GM23338 (cell line): ENCODE measurements around the gene EVL. TPM values are rescaled to one million over a fixed set of nuclear protein-coding genes. Genes with fewer than 3 reads are reported as not detected.

Source experiments
- ATAC-seq: fragments of 200-7000 bp; cut with Tn5 transposase; 3 replicates; pipeline ENCODE4 v1.9.1; 2020
- DNase-seq: peaks from one replicate; pipeline ENCODE4 v3.0.0-alpha.2; 2015; ENCODE audit warnings: low spot score
- H2AFZ ChIP-seq: fragments of 200-600 bp; sonication (generic); 2 replicates; pipeline ENCODE4 v1.8.0; 2016; ENCODE audit warnings: antibody characterized with exemption, mild to moderate bottlenecking, moderate library complexity
- H3F3A ChIP-seq: fragments of 200-600 bp; sonication (generic); replicated peaks from 2 replicates; pipeline ENCODE4 v1.8.0; 2017; ENCODE audit warnings: antibody characterized with exemption, mixed run types, low read depth
- H3K27ac ChIP-seq: fragments of 200-600 bp; sonication (generic); 2 replicates; pipeline ENCODE4 v1.6.1; 2016; ENCODE audit warnings: low read depth
- H3K27me3 ChIP-seq: fragments of 200-600 bp; sonication (generic); 2 replicates; pipeline ENCODE4 v1.8.0; 2016; ENCODE audit warnings: mild to moderate bottlenecking, mixed run types, moderate library complexity; ENCODE audit not compliant: insufficient read depth
- H3K36me3 ChIP-seq: fragments of 200-600 bp; sonication (generic); 2 replicates; pipeline ENCODE4 v1.8.0; 2016; ENCODE audit warnings: mild to moderate bottlenecking; ENCODE audit not compliant: insufficient read depth
- H3K4me1 ChIP-seq: fragments of 200-600 bp; sonication (generic); 2 replicates; pipeline ENCODE4 v1.8.0; 2016; ENCODE audit warnings: mild to moderate bottlenecking, moderate library complexity; ENCODE audit not compliant: insufficient read depth
- H3K4me2 ChIP-seq: fragments of 200-600 bp; sonication (generic); 2 replicates; pipeline ENCODE4 v1.7.1; 2017; ENCODE audit warnings: mixed run types
- H3K4me3 ChIP-seq: fragments of 200-600 bp; sonication (generic); 2 replicates; pipeline ENCODE4 v1.6.1; 2016; ENCODE audit warnings: mixed run types
- H3K79me2 ChIP-seq: fragments of 200-600 bp; sonication (generic); replicated peaks from 2 replicates; pipeline ENCODE4 v1.8.0; 2017; ENCODE audit warnings: mild to moderate bottlenecking; ENCODE audit not compliant: insufficient read depth
- H3K9me2 ChIP-seq: fragments of 200-600 bp; sonication (generic); 2 replicates; pipeline ENCODE4 v1.8.0; 2017; ENCODE audit not compliant: insufficient read depth
- H4K20me1 ChIP-seq: fragments of 200-600 bp; sonication (generic); replicated peaks from 2 replicates; pipeline ENCODE4 v1.8.0; 2017; ENCODE audit warnings: mild to moderate bottlenecking; ENCODE audit not compliant: insufficient read depth
- H3K27ac Mint-ChIP-seq: 2 replicates; pipeline ENCODE4 v1.8.0; 2020; ENCODE audit warnings: inconsistent platforms, mild to moderate bottlenecking, moderate library complexity, mixed read lengths
- H3K27me3 Mint-ChIP-seq: 3 replicates; pipeline ENCODE4 v1.8.0; 2022; ENCODE audit warnings: low read depth, mild to moderate bottlenecking, moderate library complexity, mixed read lengths, inconsistent platforms; ENCODE audit not compliant: insufficient read depth, poor library complexity
- H3K36me3 Mint-ChIP-seq: 3 replicates; pipeline ENCODE4 v1.8.0; 2021; ENCODE audit warnings: low read depth, mild to moderate bottlenecking, inconsistent platforms, moderate library complexity, mixed read lengths
- H3K4me1 Mint-ChIP-seq: 3 replicates; pipeline ENCODE4 v1.8.0; 2020; ENCODE audit warnings: mild to moderate bottlenecking, inconsistent platforms, mixed read lengths
- H3K4me3 Mint-ChIP-seq: 3 replicates; pipeline ENCODE4 v1.8.0; 2021; ENCODE audit warnings: moderate library complexity, mild to moderate bottlenecking, inconsistent platforms, mixed read lengths
- H3K9me3 Mint-ChIP-seq: 3 replicates; pipeline ENCODE4 v1.8.0; 2020; ENCODE audit warnings: moderate library complexity, mild to moderate bottlenecking, inconsistent platforms, mixed read lengths
- CREB1 ChIP-seq: fragments of 250-450 bp; sonication (Bioruptor Pico); IDR thresholded peaks from 2 replicates; pipeline ENCODE4 v1.5.0; 2020; ENCODE audit warnings: low read depth, mild to moderate bottlenecking, moderate library complexity
- EZH2phosphoT487 ChIP-seq: fragments of 200-600 bp; sonication (generic); IDR thresholded peaks from one replicate; pipeline ENCODE4 v1.8.1; 2018; ENCODE audit warnings: antibody characterized with exemption; ENCODE audit not compliant: unreplicated experiment
- NANOG ChIP-seq: IDR thresholded peaks from 2 replicates; pipeline ENCODE4 v1.6.1; 2016; ENCODE audit warnings: antibody characterized with exemption, borderline replicate concordance
- STAT1 ChIP-seq: IDR thresholded peaks from one replicate; pipeline ENCODE4 v1.6.1; 2016; ENCODE audit warnings: antibody characterized with exemption; ENCODE audit not compliant: unreplicated experiment
- ZNF331 ChIP-seq: fragments of 250-450 bp; sonication (Bioruptor Pico); IDR thresholded peaks from 2 replicates; pipeline ENCODE4 v1.5.0; 2020; ENCODE audit warnings: low read depth, mild to moderate bottlenecking, moderate library complexity
- polyA plus RNA-seq: library from polyadenylated mRNA; unstranded; fragments of >200 nt; fragmentation: Nextera tagmentation; extraction: Ambion mirVana; gene quantifications from 2 replicates; pipeline ENCODE4 v1.2.1, GENCODE V29; 2016
- total RNA-seq: library from RNA; depleted of rRNA; stranded (reverse); fragments of >200 nt; shearing (Covaris generic); gene quantifications from 2 replicates; pipeline ENCODE4 v1.2.3, GENCODE V29; 2014
- TF ChIP-seq, protein P1 (sequence below), 2 experiments: fragments of 200-600 bp in 1 of 2; sonication (generic) in 1 of 2; conservative IDR thresholded peaks; 2 replicates each; pipeline versions ENCODE4 v1.5.1 to v1.6.1; 2016 to 2017; ENCODE audit warnings: antibody characterized with exemption in 2 of 2, low read depth in 2 of 2, mild to moderate bottlenecking in 2 of 2, moderate library complexity in 1 of 2

EVL gene
- total and polyA plus RNA-seq, 2 experiments from 2014 or later: 28.2 to 50.5 TPM

DNA sequence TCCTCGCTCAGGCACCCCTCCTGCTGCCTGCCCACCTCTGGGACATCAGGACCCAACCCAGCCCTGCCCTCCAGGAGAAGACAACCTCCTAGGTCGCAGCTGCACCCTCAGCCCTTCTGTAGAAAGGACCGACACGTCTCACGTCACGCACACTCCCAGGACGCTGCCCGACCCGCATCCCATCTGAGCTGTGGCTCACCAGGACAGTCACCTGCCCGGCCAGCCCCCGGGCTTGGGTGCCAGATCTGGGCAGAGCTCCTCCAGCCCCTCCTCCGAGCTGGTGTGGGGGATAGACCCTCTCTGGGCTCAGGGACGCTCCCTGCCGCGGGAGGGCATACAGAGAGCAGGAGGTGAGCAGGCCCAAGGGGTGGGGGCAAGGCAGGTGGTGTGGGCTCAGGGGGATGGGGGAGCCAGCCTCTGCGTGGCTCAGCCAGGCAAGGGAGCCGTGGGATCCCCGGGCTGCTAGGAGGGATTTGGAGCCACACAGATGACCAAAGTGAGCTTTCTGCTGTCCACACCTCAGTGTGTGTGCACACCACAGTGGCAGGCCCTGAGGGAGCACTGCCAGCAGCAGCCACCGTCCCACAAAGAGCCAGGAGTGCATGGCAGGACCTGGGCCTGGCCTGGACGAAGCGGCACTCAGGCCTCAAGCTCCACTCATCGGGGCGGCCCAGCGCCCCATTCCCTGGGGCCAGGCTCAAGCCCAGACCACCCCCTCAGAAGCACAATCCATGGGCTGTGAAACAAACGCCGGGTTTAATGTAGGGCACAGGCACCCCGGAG lies 80.7 kb downstream of the EVL start:
- Mint-ChIP-seq H3K9me3 (no peaks in the 10 kb centered on the region), H3K4me1 (peaks cover 8% of the 10 kb centered on the region; the same call in 2 of the 3 replicates), H3K36me3 (no peaks in the 10 kb centered on the region), H3K27me3 (peaks cover 8% of the 10 kb centered on the region), H3K4me3 (no peak overlapping the region), H3K27ac (no peak overlapping the region)
- no peaks in the 10 kb centered on the region for H3K79me2 ChIP-seq
- H3K9me2 ChIP-seq: no peaks in the 10 kb centered on the region
- no peak overlapping the region for H3K27ac ChIP-seq
- no peaks in the 10 kb centered on the region for H3K36me3 ChIP-seq
- no peaks in the 10 kb centered on the region for H4K20me1 ChIP-seq
- H3K4me1 ChIP-seq: no peaks in the 10 kb centered on the region
- no peak overlapping the region for H3K4me3 ChIP-seq
- ATAC-seq: no peak
- H3K4me2 ChIP-seq: no peak overlapping the region
- H3F3A ChIP-seq: no peaks in the 10 kb centered on the region
- TF ChIP-seq, protein P1, sequence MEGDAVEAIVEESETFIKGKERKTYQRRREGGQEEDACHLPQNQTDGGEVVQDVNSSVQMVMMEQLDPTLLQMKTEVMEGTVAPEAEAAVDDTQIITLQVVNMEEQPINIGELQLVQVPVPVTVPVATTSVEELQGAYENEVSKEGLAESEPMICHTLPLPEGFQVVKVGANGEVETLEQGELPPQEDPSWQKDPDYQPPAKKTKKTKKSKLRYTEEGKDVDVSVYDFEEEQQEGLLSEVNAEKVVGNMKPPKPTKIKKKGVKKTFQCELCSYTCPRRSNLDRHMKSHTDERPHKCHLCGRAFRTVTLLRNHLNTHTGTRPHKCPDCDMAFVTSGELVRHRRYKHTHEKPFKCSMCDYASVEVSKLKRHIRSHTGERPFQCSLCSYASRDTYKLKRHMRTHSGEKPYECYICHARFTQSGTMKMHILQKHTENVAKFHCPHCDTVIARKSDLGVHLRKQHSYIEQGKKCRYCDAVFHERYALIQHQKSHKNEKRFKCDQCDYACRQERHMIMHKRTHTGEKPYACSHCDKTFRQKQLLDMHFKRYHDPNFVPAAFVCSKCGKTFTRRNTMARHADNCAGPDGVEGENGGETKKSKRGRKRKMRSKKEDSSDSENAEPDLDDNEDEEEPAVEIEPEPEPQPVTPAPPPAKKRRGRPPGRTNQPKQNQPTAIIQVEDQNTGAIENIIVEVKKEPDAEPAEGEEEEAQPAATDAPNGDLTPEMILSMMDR (conservative IDR thresholded peaks at IDR 0.05; ENCODE audit: low read depth in 2 of 2): no peak
- TF ChIP-seq EZH2phosphoT487: no peak
- H2AFZ ChIP-seq: no peak overlapping the region
- H3K27me3 ChIP-seq: no peaks in the 10 kb centered on the region
- DNase-seq: no peak

DNA sequence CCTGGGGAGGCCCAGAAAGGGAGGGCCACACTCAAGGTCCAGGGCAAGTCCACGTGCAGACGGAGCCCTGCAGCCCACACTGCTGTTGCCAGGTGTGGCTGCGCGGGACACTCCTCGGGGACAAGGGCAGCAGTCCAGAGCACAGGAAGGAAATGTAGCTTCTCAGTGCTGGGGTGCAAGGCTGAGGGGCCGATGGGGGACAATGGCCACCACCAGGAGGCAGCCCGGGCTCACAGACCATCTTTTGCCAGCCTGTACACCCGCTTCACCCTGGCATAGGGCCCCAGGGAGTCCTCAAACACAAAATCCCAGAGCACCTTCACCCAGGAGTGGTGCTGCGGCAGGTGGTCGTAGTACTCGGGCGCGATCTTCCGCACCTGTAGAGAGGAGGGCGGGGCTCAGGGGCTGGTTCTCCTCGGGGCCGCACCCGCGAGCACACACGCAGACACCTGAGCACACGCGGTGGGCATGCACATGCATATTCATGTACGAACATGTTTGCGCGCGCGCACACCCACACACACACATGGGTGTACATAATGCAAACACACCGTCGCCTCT lies 81.4 kb downstream of the EVL start:
- Histone ChIP-seq H3K79me2 (no peaks in the 10 kb centered on the region), H4K20me1 (no peaks in the 10 kb centered on the region), H3K9me2 (no peaks in the 10 kb centered on the region), H3K4me3 (no peak overlapping the region), H3K27ac (no peak overlapping the region), H3K4me1 (no peaks in the 10 kb centered on the region), H3F3A (no peaks in the 10 kb centered on the region), H3K27me3 (no peaks in the 10 kb centered on the region), H3K36me3 (no peaks in the 10 kb centered on the region), H2AFZ (no peak overlapping the region), H3K4me2 (no peak overlapping the region)
- DNase-seq (no peak), ATAC-seq (no peak)
- peaks cover 8% of the 10 kb centered on the region for H3K27me3 Mint-ChIP-seq
- H3K27ac Mint-ChIP-seq: no peak overlapping the region
- H3K9me3 Mint-ChIP-seq: no peaks in the 10 kb centered on the region
- no peak overlapping the region for H3K4me3 Mint-ChIP-seq
- TF ChIP-seq ZNF331 (no peak), CREB1 (CRISPR knock-in tag) (no peak), NANOG (no peak), STAT1 (no peak)
- TF ChIP-seq, protein P1 (conservative IDR thresholded peaks at IDR 0.05; ENCODE audit: low read depth in 2 of 2): peak in 1 of 2 experiments; percentile 44; a peak in 2 of 4 replicates
- peaks cover 7% of the 10 kb centered on the region for H3K4me1 Mint-ChIP-seq
- no peaks in the 10 kb centered on the region; the same call in 2 of the 3 replicates for H3K36me3 Mint-ChIP-seq
